HuH-7.5 (cell line): ENCODE data around the gene KCNA2.
A peak's percentile ranks its signal among the peaks of the same experiment; 100 is the strongest.

ENCODE experiments used
- DNase-seq: peaks from one replicate; pipeline ENCODE4 v3.0.0; 2011; ENCODE audit warnings: low spot score

Gene KCNA2

GRCh38 chr1:110566836-110567235, 39.3 kb downstream of the KCNA2 start:
- no peak for DNase-seq

GRCh38 chr1:110565565-110565964, 40.6 kb downstream of the KCNA2 start:
- no peak for DNase-seq

DNA sequence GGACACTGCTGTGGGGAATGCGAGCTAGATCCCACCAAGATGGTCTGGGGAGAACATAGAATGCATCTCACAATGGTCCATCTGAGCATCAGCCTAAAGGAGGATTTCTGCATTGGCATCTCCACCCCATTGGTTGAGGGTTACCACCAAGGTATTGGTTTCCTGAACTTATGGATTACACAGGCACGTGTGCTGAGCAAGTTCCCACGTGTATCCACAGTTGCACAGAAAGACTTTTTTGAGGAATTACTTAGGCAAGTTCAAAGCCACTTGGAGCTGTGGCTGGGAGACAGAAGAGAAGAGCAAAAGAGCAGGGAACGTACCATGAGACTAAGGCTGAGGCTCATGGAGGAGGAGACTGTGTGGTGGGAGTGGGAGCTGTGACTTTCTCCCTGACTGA, 43.1 kb downstream of the KCNA2 start:
- no peak for DNase-seq

GRCh38 chr1:110561596-110561995, 44.6 kb downstream of the KCNA2 start:
- no peak for DNase-seq

DNA sequence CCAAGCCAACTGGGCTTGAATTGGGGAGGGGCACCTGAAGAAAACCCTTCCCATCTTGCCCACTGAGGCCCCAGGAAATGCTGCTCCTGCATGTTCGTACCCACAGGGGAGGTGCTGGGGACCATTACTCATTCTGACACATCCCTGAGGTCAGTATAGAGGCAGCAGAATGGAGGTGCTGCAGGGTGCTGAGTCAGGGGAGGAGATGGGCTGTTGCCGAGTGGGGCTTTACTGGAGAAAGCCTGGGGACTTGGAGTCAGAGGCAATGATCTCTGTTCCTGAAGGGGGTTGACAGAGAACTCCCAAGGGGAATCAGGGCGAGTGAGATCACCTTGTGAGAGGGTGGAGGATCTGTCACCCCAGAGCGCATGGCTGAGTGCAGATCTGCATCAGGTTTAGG, 47.0 kb downstream of the KCNA2 start:
- no peak for DNase-seq

- DNase-seq, result no peak
Measured at GRCh38 chr1:110557481-110557880, 48.7 kb downstream of the KCNA2 start.

DNA sequence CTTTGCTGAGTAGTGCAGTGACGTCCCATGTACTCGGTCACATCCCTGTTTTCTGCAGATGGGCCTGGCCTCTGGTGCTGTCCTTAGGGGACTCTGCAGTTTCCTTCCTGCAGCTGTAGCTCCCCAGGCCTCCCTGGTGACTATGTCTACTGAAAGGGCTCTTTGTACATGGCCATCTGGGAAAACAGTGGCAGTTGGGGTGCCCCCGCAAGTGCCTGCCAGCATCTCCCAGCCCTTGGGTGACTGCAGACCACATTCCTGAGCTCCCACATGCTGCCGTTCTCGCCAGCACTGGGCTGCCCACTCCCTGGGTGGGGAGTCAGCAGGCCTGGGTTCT, 49.7 kb downstream of the KCNA2 start:
- no peak for DNase-seq

- DNase-seq, result no peak
Measured at GRCh38 chr1:110555807-110556470, 50.2 kb downstream of the KCNA2 start.

- no peak for DNase-seq
Measured at GRCh38 chr1:110554871-110555801, 51.0 kb downstream of the KCNA2 start.

DNA sequence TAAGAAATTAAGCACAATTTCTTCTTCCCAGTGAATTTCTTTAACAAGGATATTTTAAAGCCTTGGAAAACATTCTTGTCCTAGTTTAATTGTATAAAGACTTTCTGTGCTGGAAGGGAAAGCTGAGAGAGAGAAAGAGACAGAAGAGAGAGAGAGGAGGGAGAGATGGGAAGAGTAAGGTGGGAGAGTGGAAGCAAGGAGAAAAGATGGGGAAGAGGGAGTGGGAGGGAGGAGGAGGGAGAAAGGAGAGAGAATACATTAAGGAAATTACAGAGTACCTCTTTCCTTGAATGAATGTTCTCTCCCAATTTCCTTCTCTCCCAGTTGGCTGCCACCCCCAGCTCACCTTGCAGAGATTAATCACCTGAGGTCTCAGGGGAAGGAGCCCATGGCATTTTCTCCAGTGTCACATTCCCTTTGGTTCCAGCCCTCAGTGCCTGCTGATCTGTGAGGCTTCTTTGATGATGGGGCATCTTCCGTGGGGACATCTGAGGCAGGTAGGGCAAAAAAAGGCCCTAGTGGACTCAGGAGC, 54.8 kb downstream of the KCNA2 start:
- DNase-seq, result no peak

- no peak for DNase-seq
Measured at GRCh38 chr1:110549831-110550230, 56.3 kb downstream of the KCNA2 start.

- peak; percentile 51 for DNase-seq
Measured at GRCh38 chr1:110548381-110548780, 57.8 kb downstream of the KCNA2 start.

DNA sequence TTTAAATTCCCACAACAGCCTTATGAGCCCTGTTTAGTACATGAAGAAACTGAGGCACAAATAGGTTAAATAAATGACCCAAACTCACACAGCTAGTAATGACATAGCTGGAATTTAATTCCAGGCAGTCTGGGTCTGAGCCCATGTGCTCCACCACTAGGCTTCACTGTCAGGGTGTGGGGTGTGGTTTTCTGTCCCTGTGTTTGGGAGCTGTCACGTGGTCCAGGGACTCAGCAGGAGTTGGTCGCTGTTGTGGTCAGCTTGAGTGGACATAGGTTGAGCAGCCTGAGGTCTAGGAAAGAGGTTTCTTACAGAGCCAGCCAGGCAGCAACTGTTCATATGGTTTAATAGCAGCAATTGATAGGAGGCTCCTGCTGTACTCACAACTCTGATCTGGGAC, 59.1 kb downstream of the KCNA2 start:
- no peak for DNase-seq

GRCh38 chr1:110545492-110545891, 60.7 kb downstream of the KCNA2 start:
- no peak for DNase-seq

DNA sequence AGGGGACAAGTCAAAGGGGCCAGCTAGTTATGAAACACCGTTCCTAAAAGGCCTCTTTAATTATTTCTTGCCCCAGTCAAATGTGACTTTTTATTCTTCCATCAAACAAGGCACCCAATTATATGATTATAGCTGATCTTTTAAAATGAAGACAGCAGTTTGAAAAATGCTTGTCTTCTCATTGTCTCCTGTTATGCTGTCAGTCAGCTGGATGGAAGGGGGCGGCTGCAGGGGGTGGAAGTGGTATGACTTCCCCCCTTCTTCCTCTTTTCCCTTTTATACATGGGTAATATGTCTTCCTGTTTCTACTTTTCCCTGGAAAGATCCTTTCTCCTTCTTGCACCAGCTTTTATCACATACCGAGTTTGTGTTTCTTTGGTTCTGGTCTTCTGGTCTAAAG, 61.4 kb downstream of the KCNA2 start:
- no peak for DNase-seq
